ENCODE results near the gene MRPL54.

Gene MRPL54

GRCh38 chr19:3782330-3782729 is 19.8 kb downstream of the MRPL54 start:
- H3K36me3 ChIP-seq = no peaks in the 10 kb centered on the region
- H3K9me3 ChIP-seq = peaks cover 0 to 27% (median 24%) of the 10 kb centered on the region in 3 donors
- no peak overlapping the region for H3K27ac ChIP-seq
- no peak for DNase-seq
- TF ChIP-seq, protein P1, sequence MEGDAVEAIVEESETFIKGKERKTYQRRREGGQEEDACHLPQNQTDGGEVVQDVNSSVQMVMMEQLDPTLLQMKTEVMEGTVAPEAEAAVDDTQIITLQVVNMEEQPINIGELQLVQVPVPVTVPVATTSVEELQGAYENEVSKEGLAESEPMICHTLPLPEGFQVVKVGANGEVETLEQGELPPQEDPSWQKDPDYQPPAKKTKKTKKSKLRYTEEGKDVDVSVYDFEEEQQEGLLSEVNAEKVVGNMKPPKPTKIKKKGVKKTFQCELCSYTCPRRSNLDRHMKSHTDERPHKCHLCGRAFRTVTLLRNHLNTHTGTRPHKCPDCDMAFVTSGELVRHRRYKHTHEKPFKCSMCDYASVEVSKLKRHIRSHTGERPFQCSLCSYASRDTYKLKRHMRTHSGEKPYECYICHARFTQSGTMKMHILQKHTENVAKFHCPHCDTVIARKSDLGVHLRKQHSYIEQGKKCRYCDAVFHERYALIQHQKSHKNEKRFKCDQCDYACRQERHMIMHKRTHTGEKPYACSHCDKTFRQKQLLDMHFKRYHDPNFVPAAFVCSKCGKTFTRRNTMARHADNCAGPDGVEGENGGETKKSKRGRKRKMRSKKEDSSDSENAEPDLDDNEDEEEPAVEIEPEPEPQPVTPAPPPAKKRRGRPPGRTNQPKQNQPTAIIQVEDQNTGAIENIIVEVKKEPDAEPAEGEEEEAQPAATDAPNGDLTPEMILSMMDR (IDR thresholded peaks at IDR 0.05) = no peak
- H3K4me1 ChIP-seq = peaks cover 0 to 13% (median 0%) of the 10 kb centered on the region in 4 donors
- intact Hi-C loops (cut with DNase I; ENCODE audit: low total_unique reads) = no loop called here
- peaks cover 0 to 76% of the 10 kb centered on the region in 2 donors for H3K27me3 ChIP-seq
- H3K4me3 ChIP-seq = no peak overlapping the region

GRCh38 chr19:3782903-3783302 is 20.4 kb downstream of the MRPL54 start:
- no peaks in the 10 kb centered on the region for H3K36me3 ChIP-seq
- intact Hi-C loops (cut with DNase I; ENCODE audit: low total_unique reads) = no loop called here
- H3K27ac ChIP-seq = no peak overlapping the region
- peaks cover 0 to 27% (median 24%) of the 10 kb centered on the region in 3 donors for H3K9me3 ChIP-seq
- peaks cover 0 to 71% of the 10 kb centered on the region in 2 donors for H3K27me3 ChIP-seq
- no peak overlapping the region for H3K4me3 ChIP-seq
- TF ChIP-seq, protein P1 (IDR thresholded peaks at IDR 0.05) = no peak
- DNase-seq = no peak
- H3K4me1 ChIP-seq = peaks cover 0 to 13% (median 0%) of the 10 kb centered on the region in 4 donors

DNA sequence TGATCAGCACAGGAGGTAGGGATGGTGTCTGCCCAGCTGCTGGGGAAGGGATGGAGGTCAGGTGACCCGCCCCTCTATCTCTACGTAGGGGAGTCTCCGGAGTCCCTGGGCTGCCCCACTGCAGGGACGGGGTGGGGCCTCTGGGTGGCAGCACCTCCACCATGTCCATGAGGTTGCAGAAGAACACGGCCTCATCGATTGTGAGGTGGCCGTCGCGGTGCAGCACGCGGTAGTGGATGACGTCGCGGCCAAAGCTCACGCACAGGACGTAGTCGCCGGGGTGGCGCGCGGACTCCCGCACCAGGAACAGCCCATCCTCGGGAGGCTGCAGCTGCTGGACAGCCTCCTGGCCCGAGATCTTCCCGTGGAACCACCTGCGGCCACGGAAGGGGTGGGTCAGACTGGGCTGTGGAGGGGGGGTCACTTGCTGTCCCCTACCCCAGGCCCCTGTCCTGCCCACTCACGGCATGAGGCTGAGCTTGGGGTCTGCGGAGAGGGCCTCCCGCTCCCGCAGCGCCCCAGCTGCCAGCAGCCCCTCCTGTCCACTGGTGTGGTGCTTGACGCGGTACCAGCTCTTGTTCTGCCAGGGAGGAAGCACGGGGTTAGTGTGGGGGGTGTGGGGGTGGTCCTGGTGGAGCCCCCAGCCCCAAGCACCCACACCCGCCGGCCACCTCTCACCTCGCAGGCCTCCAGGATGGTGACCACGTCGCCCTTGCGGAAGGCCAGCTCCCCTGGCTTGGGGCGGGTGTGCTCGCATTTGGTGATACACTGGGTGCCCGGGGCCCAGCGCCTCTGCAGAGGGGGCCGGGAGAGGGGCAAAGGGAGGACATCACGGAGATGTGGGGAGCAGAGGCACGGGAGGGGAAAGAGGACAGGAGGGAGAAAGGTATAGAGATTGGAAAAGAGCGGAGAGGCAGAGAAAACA is 21.4 kb downstream of the MRPL54 start:
- DNase-seq = no peak
- H3K27me3 ChIP-seq = peaks cover 0 to 62% of the 10 kb centered on the region in 2 donors
- no peak overlapping the region for H3K27ac ChIP-seq
- TF ChIP-seq, protein P1 (IDR thresholded peaks at IDR 0.05) = no peak
- H3K4me1 ChIP-seq = peaks cover 0 to 13% (median 0%) of the 10 kb centered on the region in 4 donors
- intact Hi-C loops (cut with DNase I; ENCODE audit: low total_unique reads) = no loop called here
- H3K9me3 ChIP-seq = peaks cover 0 to 27% (median 24%) of the 10 kb centered on the region in 3 donors
- no peaks in the 10 kb centered on the region for H3K36me3 ChIP-seq
- no peak overlapping the region for H3K4me3 ChIP-seq

DNA sequence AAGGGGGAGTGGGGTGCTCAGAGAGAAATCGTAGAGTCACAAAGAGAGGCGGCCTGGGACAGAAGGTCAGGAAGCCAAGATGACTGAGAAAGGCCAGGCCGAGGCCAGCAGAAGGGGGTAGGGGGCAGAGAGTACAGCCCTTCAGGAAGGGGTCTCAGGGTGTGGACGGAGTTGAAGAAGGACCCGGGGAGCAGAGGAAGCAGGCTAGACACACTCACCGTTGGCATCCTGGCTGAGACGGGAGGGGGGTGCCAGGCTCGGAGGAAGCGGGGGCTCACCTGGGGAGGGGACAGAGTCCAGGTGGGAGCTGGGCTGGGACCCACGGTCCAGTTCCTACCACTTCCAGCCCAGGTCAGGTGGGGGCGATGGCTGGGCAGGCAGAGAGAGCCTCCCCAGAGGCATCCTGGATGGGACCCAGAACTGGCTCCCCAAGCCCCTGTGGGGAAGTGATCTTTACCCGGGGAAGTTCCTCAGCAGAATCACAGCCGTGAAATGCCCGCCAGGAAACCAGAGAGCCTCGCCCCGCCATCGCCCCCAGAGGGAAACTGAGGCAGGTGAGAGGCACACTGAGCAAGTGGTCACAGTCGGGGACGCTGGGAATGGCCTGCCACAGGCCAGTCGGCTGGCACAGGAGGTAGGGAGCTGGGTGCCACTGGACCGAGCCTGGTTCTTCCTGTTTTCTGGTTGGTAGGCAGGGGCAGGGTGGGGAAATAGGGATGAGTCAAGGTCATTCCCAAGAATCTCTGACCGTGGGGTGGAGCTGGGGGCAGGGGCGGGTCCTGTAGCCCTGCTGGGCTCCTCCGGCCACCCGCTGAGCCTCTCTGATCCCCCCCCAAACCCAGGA is 22.3 kb downstream of the MRPL54 start:
- H3K9me3 ChIP-seq = peaks cover 0 to 27% (median 24%) of the 10 kb centered on the region in 3 donors

DNA sequence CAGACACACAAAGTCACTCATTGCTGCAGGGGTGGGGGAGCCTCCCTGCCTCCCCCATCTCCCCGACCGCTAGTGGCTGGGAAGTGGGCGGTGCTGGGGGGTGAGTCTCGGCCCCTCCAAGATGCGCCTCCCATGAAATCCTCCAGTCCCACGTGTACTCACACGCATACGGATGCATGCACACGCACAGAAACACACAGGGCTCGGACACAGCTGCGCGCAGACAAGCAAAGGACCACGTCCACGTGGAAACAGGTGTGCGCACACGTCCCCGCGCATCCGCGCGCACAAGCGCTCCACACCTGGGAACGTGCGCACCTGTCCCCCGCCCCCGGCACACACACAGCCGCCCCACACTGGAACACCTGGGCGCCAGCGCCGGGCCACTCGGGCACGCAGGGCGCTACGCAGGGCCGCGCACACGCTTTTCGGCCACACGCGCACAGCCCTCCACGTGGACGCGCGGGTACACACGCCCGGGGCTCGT is 23.0 kb downstream of the MRPL54 start:
- TF ChIP-seq, protein P1 (IDR thresholded peaks at IDR 0.05) = no peak
- intact Hi-C loops (cut with DNase I; ENCODE audit: low total_unique reads) = no loop called here
- H3K9me3 ChIP-seq = peaks cover 0 to 24% (median 24%) of the 10 kb centered on the region in 3 donors
- no peak overlapping the region for H3K27ac ChIP-seq
- H3K27me3 ChIP-seq = peaks cover 0 to 62% of the 10 kb centered on the region in 2 donors
- H3K4me3 ChIP-seq = no peak overlapping the region
- DNase-seq = no peak
- no peaks in the 10 kb centered on the region for H3K36me3 ChIP-seq
- H3K4me1 ChIP-seq = peaks cover 0 to 13% (median 0%) of the 10 kb centered on the region in 4 donors

More for the DNA sequence above, 22.3 kb downstream of the MRPL54 start:
- H3K4me3 ChIP-seq = no peak overlapping the region
- TF ChIP-seq, protein P1 (IDR thresholded peaks at IDR 0.05) = no peak
- H3K4me1 ChIP-seq = peaks cover 0 to 13% (median 0%) of the 10 kb centered on the region in 4 donors
- H3K36me3 ChIP-seq = no peaks in the 10 kb centered on the region
- DNase-seq = no peak
- no peak overlapping the region for H3K27ac ChIP-seq
- H3K27me3 ChIP-seq = peaks cover 0 to 57% of the 10 kb centered on the region in 2 donors
- intact Hi-C loops (cut with DNase I; ENCODE audit: low total_unique reads) = no loop called here

All from tibial artery (tissue), 4 donors.